HG02884 (cell line): ENCODE results near the gene SMIM30.
A peak's percentile ranks its signal among the peaks of the same experiment; 100 is the strongest.
"Not testable (repeated sequence)": the region's sequence is repeated elsewhere in the genome, so short reads cannot be mapped to it uniquely, and the experiment has no call there.

Experiments
- ATAC-seq: cut with Tn5 transposase; IDR thresholded peaks from one replicate; pipeline ENCODE4 v1.9.1; 2021; ENCODE audit warnings: mild to moderate bottlenecking, moderate library complexity; ENCODE audit not compliant: unreplicated experiment

The SMIM30 gene

GRCh38 chr7:113118074-113118959 lies at the start of gene SMIM30:
Gene SMIM30 (minus strand): TSS chr7:113118554. CDS start chr7:113117578, 976 bp downstream.
- ATAC-seq, result peak; percentile 96

DNA sequence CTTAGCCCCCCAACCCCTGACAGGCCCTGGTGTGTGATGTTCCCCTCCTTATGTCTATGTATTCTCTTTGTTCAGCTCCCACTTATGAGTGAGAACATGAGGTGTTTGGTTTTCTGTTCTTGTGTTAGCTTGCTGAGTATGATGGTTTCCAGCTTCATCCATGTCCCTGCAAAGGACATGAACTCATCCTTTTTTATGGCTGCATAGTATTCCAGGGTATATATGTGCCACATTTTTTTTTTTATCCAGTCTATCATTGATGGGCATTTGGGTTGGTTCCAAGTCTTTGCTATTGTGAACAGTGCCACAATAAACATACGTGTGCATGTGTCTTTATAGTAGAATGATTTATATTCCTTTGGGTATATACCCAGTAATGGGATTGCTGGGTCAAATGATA lies 47.8 kb upstream of the SMIM30 start:
- not testable (repeated sequence) for ATAC-seq

DNA sequence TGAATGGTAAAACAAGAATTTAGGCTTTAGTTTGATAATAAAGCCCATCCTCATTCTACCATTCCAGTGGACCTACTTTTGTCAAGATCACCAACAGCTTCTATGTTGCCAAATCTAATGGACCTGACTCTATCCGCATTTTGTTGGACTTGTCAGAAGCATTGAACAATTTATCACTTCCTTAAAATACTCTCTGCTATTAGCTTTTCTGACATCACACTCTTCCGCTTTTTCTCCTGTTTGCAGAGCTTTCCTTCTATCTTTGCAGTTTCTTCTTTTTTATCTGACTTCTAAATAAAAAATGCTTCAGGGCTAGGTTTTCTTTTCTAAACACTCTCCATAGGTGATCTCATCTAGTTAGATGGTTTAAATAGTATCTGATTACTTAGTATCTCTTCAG lies 42.7 kb upstream of the SMIM30 start:
- no peak for ATAC-seq

- ATAC-seq, result peak; percentile 71
These were observed 41.5 kb upstream of the SMIM30 start for GRCh38 chr7:113159746-113160339.

DNA sequence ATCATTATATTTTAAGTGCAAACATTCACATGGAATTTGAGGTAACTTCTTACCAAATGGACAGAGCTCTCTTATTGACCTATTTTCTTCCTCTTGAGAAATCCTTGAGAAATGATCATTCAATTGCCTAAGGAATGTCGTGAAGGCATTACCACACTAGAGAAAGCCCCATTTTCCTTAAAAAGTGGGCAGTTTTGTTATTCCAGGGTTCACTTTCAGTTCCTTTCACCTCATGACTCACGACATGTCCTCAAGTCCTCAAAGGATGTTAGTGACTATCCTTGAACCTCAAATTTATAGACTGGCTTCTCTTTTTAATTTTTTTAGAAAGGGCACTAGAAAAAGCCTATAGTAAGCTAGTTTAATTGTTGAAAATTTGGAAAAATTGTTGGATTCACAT lies 40.4 kb upstream of the SMIM30 start:
- no peak for ATAC-seq

DNA sequence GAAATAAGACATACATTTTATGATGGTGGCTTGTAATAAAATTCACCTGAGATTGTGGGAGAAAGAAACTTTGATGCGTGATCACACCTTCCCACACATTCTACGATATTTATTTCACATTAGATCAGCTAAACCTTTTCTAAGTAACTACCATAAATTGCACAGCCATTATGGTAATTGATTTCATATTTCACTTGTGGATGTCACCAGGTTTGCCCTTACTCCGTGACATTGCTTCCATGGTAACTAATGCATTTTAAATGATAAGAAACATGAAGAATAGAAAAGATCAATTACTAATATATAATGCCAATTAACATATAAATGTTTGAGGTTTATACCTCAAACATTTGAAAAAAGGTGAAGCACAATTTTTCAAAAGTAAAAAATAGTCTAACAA lies 35.8 kb upstream of the SMIM30 start:
- ATAC-seq, result no peak

DNA sequence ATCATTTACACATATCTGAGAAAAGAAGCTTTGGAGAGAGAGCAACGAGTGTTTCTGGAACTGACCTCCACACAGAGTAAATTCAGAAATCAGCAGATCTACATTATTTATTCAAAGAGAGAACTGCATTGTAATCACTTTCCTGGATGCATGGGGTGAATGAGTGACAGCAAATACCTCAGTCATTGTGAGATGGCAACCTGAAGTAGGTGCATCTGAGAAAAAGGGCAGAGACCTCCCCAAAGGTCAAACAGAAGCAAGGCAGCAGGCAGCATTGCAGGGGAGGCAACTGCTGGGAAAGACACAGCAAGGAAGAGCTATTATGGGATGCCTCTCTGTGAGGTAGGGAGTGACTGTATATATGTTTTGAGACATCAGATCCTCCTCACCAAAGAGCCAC lies 26.5 kb upstream of the SMIM30 start:
- no peak for ATAC-seq

DNA sequence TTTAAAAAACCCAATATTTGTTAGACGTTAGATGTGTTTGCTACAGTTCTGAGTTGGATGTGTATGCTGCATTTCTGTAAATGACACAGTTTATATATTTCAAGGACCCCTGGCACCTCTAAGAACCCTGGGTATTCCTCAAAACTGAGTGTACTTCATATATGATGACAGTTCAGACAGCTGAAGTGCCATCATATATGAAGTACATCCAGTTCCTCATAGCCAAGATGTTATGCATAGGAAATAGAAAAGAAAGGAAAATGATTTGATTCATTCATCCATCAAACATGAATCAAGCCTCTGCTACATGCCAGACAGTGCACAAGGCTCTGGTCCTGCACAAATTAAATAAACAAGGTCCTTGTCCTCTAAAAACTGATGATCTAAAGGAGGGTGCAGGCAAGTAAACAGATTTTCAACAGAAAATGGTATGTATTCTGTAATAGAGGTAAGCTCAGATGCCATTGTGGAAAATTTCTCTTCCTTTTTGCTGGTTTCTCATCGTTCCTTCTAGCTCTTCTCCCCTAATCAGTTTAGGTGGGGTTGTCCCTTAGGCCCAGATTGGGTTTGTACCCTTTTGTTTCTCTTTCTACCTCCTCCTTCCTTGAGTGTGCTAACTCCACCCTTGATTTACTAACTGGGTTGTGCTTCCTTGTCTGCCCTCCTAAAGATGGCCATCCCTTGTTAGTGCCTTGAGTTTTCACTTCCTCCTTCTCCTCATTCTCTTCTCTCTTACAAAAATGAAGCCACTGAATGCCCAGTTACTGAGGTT lies 25.3 kb upstream of the SMIM30 start:
- peak; percentile 44 for ATAC-seq

DNA sequence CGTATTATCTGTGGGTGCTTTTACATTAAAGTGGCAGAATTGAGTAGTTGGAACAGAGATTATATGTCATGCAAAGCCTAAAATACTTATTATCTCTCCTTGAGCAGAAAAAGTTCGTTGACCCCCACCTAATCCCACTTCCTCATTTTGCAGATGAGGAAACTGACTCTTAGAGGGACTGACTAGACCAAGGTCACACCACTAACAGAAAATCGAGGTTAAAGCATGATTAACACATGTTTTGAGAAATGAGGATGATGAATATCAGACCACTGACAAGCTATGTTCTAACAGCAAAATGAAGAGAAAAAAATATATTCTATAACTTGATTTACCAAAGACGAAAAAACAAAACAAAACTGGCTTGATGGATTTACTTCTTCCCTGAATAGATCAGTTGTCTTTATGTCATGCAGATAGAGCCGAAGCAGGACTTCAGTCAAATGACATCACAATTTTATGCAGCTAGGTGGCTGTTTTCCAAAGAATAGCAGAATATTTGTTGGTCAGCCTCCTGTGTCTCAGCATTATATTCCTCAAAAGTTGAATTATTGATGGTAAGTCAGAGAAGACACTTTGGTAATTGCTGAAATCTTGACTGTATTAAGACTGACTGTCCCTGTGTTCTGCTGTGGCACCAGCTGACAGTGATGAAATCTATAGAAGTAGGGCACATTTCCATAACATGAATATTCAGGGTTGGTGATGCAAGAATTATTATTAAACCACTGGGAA lies 24.2 kb upstream of the SMIM30 start:
- peak; percentile 72 for ATAC-seq

DNA sequence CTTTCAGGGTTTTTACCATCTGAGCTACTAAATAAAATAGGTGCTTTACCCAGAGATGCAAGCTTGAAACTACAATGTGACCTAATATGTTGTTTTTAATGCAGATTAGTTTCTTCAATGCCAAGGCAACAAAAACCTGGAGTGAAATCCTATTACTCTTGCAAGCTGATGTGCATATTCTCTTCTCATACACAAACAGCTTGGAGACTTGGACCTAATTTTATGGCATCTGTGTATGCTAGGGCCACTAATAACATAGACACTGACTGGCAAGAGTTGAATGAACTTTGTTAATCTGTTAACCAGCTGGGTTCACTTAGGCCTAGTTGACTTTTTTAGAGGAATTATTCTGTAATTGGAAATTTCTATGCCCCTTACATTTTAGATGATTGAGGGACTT lies 23.4 kb upstream of the SMIM30 start:
- ATAC-seq, result no peak

DNA sequence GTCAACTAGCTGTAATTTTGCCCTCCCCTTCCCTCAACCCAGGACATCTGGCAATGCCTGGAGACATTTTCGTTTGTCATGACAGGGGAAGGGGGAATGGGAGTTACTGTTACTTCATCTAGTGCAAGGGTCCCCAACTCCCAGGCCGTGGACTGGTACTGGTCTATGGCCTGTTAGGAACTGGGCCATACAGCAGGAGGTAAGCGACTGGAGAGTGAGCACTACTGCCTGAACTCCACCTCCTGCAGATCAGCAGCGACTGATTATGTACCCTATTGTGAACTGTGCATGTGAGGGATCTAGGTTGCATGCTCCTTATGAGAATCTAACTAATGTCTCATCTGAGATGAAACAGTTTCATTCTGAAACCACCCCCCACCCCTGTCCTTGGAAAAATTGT lies 22.6 kb upstream of the SMIM30 start:
- no peak for ATAC-seq

- no peak for ATAC-seq
These were observed 18.9 kb upstream of the SMIM30 start for GRCh38 chr7:113137241-113137640.

- ATAC-seq, result no peak
These were observed 15.7 kb upstream of the SMIM30 start for GRCh38 chr7:113134025-113134424.

- no peak for ATAC-seq
These were observed 13.0 kb upstream of the SMIM30 start for GRCh38 chr7:113131367-113131766.

DNA sequence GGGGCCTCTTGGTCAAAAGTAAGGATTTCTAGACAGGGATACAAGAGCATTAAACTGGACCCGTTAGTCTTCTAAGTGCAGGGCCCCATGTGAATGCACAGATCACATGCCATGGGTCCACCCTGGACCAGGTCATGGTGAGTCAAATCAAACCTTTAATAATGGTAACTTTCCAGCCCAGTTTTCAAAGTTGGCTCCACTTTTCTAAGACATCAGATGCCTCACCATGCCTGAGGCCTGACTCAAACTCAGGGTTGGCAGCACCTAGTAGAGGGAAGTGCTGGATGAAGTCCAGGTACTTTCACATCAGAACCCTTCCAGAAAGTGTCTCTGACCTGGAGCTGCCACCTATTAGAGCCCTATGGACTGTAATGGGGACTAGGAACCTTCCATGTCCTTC lies 9.7 kb upstream of the SMIM30 start:
- ATAC-seq, result no peak

DNA sequence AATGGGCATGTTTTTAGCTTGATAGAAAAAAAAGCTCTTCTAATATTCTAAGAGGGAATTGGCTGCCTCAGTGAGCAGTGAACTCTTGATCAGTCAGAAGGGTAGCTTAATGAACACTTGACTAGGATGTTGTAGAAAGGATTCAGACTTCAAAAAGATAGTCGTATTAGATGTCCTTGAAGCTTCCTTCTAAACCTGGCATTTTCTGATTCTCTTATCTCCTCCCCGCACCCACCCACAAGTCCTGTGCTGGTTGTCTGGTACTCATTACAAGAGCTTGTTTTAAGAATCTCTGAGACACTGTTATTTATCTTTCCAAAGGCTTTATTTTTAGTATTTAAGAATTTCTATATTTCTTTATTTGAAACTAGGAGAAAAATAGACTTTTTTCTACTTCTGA lies 7.4 kb upstream of the SMIM30 start:
- ATAC-seq, result no peak

DNA sequence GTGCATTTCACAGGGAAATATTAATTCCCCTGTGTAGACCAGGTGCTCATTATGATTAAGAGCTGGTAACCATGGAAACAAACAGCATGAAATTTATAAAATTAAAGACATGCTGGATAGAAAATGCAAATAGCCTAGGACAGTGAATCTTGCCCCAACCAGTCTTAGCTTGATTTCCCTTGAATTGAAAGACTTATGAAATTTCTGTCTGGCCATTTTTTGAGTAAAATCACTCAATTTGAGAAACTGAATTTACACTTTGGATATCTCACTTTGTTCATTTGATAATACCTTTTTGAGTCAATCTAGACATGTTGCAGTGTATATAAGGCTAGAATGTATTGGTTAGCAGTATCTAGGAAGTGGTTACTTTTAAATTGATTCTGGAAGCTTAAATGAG lies 4.4 kb upstream of the SMIM30 start:
- ATAC-seq, result peak; percentile 18

GRCh38 chr7:113120647-113121046 lies 2.3 kb upstream of the SMIM30 start:
- ATAC-seq, result no peak

DNA sequence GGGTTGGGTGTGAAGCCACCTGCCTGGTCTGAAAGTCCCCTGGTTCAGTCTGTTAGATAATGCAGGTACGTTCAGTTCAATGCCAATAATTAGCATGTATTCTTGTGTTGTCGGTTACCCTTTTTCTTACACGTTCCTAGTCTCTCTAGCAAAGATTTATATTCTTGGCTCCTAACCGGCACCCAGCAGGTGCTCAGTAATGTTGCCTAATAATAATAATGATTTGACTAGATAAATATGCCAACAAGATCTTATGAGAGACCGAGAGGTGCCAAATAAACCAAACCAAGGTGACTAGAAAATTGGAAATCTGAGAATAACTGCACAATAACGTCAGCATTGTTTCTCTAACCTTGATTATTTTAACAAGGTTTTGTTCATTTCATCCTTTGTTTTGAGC lies 1.1 kb upstream of the SMIM30 start:
- ATAC-seq, result no peak

GRCh38 chr7:113117374-113117774 lies 980 bp downstream of the SMIM30 start:
- ATAC-seq, result not testable (repeated sequence)

DNA sequence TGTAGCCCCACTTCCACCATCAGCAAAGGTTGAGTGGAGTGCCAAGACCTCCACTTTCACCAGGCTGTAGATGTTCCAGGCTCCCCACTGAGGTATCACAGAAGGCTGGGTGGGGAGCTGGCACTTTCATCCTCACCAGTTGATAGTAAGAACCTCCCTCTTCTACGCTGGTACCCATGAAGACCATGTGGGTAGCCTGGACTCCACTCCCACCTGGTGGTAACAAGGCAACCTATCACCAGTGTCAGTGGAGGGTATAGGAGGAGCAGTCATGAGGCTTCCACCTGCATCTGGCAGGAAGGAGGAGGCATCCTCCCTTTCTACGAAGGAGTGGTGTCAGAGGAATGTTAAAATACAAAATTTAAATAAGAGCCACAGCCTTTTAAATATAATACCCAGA lies 4.4 kb downstream of the SMIM30 start:
- peak; percentile 23 for ATAC-seq
